Measurements from ENCODE around the gene SLC22A4. TPM values are rescaled to one million over a fixed set of nuclear protein-coding genes. Genes with fewer than 3 reads are reported as not detected.

The SLC22A4 gene
- total RNA-seq, 1 donor from 2014 or later: 2.1 TPM

- Mint-ChIP-seq H3K36me3 (ENCODE audit: low read depth) (no peaks in the 10 kb centered on the region), H3K9me3 (no peaks in the 10 kb centered on the region), H3K4me1 (peaks cover 30% of the 10 kb centered on the region), H3K27me3 (peaks cover 5% of the 10 kb centered on the region), H3K27ac (peak overlapping the region; percentile 94), H3K4me3 (peak overlapping the region; percentile 96)
- intact Hi-C loops (cut with micrococcal nuclease): loop anchor here (2.0 to 5.0 kb wide), 3 partner anchors 35 to 72 kb away; partner anchors contain the start of genes P4HA2 and SLC22A5
- no peak for DNase-seq
These were observed 1.6 kb downstream of the SLC22A4 start for GRCh38 chr5:132295505-132296411.

DNA sequence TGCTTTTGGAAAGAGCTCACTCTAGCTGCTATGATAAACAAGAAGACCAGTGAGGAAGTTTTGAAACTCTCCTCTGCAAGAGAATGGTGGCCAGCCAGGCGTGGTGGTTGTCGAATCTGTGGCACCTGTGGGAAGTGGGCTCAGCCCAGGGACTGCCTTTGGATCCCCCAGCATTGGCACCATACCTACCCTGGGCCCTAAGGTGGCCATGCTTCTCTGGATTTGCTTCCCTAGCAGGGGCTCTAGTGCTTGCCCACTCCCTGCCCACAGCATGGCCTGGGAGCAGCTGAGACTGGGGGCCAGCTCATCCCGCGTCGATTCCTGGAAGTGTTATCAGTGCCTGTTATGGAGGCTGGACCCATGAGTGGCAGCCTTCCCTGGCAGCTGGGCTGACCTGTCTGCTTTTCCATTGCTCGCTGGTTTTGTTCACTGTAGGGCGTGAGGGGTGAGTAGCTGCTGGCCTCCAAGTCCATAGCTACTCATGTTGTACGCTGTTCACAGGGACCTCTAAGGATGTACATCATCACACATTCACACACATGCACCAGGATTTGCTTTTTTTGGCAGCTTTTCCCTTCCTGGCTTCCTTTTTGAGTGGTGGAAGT, 2.3 kb downstream of the SLC22A4 start:
- no peaks in the 10 kb centered on the region for H3K36me3 Mint-ChIP-seq (ENCODE audit: low read depth)
- intact Hi-C loops (cut with micrococcal nuclease): loop anchor here (5.0 kb wide), 1 partner anchor 71 kb away; the partner anchor contains the start of gene SLC22A5
- H3K27ac Mint-ChIP-seq: no peak overlapping the region
- DNase-seq: no peak
- no peak overlapping the region for H3K4me3 Mint-ChIP-seq
- peaks cover 30% of the 10 kb centered on the region for H3K4me1 Mint-ChIP-seq
- H3K9me3 Mint-ChIP-seq: no peaks in the 10 kb centered on the region
- H3K27me3 Mint-ChIP-seq: peaks cover 5% of the 10 kb centered on the region

DNA sequence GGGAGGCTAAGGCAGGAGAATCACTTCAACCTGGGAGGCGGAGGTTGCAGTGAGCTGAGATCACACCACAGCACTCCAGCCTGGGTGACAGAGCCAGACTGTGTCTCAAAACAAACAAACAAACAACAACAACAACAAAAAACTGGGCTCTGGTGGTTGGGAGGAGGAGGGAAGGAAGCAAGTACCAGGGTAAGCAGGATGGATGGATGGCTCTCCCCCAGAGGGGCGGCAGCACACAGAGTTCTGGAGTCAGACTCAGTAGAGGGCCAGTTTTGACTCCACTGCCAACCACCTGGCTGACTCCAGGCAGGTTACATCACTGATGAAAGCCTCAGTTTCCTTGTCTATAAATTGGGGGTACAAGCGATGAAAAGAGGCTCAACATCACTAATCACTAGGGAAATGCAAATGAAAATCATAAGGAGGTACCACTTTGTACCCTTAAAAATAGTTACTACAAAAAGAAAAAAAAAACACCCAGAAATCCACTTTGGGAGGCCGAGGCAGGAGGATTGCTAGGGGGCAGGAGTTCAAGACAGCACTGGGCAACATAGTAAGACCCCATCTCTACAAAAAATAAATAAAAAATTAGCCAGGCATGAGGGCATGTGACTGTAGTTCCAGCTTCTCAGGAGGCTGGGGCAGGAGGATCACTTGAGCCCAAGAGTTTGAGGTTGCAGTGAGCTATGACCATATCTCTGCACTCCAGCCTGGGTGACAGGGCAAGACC, 3.2 kb downstream of the SLC22A4 start:
- Mint-ChIP-seq H3K4me3 (no peak overlapping the region), H3K27ac (no peak overlapping the region), H3K4me1 (peaks cover 30% of the 10 kb centered on the region), H3K9me3 (no peaks in the 10 kb centered on the region), H3K27me3 (peaks cover 5% of the 10 kb centered on the region), H3K36me3 (ENCODE audit: low read depth) (no peaks in the 10 kb centered on the region)
- DNase-seq: no peak
- intact Hi-C loops (cut with micrococcal nuclease): loop anchor here (5.0 kb wide), 1 partner anchor 70 kb away; the partner anchor contains the start of gene SLC22A5

DNA sequence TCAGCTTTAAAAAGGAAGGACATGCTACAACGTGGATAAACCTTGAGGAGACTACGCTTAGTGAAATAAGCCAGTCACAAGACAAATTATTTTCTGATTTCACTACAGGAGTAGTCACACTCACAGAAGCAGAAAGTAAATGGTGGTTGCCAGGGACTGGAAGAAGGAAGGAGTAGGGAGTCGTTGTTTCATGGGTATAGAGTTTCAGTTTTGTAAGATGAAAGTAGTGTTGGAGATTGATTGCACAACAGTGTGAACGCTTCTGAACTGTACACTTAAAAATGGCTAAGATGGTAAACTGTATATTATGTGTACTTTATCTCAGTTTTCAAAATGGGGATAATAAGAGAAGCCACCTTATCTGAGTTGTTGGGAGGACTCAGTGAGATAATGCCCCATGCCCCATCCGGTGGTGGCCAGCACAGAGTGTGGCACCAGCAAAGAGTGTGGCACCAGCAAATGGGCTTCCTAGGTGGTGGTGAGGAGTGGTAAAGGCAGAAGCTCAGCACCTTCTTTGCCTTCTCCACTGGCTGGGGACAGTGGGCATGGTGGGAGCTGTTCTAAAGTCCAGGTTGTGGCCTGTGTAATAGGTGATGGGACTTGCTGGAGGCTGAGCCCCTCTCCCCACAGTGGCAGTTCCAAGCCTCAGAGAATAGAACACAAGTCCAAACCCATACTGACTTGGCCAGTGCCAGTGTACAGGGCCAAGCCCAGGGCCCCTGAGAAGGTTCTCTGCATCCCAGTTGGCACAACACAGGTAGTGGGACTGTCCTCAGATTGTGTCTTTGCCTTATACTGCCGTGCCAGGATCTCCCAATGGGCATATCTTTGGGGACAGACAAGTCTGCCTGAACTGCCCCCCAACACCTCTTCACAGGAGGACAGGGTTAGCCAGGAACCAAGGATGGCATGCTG, 4.4 kb downstream of the SLC22A4 start:
- no peaks in the 10 kb centered on the region for H3K9me3 Mint-ChIP-seq
- DNase-seq: no peak
- H3K36me3 Mint-ChIP-seq (ENCODE audit: low read depth): no peaks in the 10 kb centered on the region
- peaks cover 26% of the 10 kb centered on the region for H3K4me1 Mint-ChIP-seq
- peaks cover 3% of the 10 kb centered on the region for H3K27me3 Mint-ChIP-seq
- intact Hi-C loops (cut with micrococcal nuclease): loop anchor here (5.0 kb wide), 1 partner anchor 69 kb away; the partner anchor contains the start of gene SLC22A5
- H3K4me3 Mint-ChIP-seq: no peak overlapping the region
- no peak overlapping the region for H3K27ac Mint-ChIP-seq

DNA sequence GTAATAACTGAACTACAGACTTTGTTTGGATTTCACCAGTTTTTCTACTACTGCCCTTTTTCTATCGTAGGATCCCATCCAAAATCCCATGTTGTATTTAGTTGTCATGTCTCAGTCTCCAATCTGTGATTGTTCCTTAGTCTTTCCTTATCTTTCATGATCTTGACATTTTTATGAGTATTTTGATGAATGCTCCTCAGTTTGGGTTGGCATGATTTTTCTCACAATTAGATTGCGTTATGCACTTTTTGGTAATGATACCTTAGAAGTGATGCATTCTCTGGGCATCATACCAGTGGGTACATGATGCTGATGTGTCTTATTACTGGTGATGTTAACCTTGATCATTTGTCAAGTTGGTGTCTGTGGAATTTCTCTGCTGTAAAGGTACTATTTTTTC, 5.7 kb downstream of the SLC22A4 start:
- Mint-ChIP-seq H3K4me1 (peaks cover 21% of the 10 kb centered on the region), H3K9me3 (no peaks in the 10 kb centered on the region), H3K27ac (no peak overlapping the region), H3K36me3 (ENCODE audit: low read depth) (no peaks in the 10 kb centered on the region), H3K27me3 (peaks cover 2% of the 10 kb centered on the region), H3K4me3 (no peak overlapping the region)
- intact Hi-C loops (cut with micrococcal nuclease): loop anchor here (5.0 kb wide), 1 partner anchor 67 kb away; the partner anchor contains the start of gene SLC22A5
- no peak for DNase-seq

DNA sequence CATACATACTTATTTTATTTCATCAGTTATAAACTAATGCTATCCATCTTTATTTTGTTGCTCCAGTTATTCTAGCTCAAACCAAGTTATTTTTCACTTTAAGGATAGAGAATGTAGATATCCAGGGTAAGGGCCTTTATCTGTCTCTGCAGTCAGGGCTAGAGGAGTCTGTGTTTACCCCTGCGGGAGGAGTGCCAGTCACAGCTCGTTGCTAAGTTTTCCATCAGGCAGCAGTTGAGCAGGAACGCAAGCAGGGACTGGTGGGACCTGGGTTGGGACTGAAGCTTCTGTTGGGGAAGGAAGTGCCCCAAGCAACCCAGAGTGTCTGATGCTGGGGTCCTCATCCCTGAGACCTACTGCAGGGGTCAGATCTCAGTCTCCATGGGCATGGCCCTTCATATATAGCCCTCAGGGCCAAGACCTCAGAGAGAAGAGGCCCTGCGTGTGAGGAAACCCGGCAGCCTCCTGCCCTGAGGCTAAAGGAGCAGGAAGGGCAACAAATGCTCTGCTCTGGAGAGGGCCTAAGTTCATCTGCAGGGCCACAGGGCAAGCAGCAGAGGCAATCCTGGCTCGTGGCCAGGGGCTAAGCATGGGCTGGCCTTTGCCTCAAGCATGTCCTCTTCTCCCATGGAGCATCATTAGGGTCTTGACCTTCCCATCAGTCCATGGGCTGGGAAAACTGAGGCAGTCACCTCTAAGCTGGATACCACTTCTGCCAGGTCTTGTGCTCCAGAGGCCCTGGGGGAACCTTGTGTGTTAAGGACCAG, 6.6 kb downstream of the SLC22A4 start:
- peaks cover 6% of the 10 kb centered on the region for H3K9me3 Mint-ChIP-seq
- no peaks in the 10 kb centered on the region for H3K36me3 Mint-ChIP-seq (ENCODE audit: low read depth)
- H3K27ac Mint-ChIP-seq: no peak overlapping the region
- H3K4me3 Mint-ChIP-seq: no peak overlapping the region
- peaks cover 12% of the 10 kb centered on the region for H3K4me1 Mint-ChIP-seq
- peaks cover 1% of the 10 kb centered on the region for H3K27me3 Mint-ChIP-seq
- intact Hi-C loops (cut with micrococcal nuclease): no loop called here
- no peak for DNase-seq

DNA sequence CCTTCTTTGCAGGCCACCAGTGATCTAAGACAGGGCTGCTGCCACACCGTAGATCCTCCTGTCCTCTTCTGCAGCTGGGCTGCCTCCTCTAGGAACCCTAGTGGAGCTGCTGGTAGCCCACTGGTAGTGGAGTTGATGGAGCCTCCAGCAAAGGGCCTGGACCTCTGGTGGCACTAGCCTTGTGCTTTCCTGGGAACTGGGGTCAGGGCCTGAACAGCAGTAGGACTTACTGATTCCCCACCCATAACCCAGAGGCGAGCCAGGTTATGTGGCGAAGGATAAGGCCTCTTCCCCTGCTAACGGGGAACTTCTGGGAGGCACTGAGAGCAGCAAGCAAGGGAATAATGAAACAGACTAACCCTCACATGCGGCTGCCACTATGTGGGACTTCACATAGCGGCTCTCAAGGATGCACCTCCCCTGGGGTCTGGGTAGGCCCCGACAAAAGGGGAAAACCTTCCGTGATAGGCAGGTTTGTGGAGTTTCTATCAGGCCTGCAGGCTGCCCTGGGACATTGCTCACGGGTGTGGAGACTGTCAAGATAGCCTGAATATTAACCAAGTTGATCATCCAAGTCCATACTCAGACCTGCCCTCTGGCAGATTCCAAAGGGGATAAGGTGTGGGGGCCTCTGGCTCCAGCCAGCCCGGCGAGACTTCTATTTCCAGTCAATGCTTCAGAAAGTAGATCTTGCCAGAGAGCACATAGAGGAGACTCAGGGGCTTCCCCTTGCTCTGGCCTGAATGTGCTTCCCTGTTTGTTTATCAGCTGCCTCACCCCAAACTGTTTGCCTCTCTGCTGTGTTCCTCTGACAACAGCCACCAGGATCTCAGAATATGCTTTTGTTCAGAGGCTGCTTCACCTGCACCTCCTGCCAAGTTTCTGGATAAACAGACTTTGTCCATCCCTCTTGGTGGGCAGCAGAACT, 7.4 kb downstream of the SLC22A4 start:
- peaks cover 6% of the 10 kb centered on the region for H3K9me3 Mint-ChIP-seq
- no peak for DNase-seq
- no peak overlapping the region for H3K27ac Mint-ChIP-seq
- intact Hi-C loops (cut with micrococcal nuclease): no loop called here
- no peak overlapping the region for H3K4me3 Mint-ChIP-seq
- H3K36me3 Mint-ChIP-seq (ENCODE audit: low read depth): no peaks in the 10 kb centered on the region
- peaks cover 1% of the 10 kb centered on the region for H3K27me3 Mint-ChIP-seq
- H3K4me1 Mint-ChIP-seq: peaks cover 7% of the 10 kb centered on the region

DNA sequence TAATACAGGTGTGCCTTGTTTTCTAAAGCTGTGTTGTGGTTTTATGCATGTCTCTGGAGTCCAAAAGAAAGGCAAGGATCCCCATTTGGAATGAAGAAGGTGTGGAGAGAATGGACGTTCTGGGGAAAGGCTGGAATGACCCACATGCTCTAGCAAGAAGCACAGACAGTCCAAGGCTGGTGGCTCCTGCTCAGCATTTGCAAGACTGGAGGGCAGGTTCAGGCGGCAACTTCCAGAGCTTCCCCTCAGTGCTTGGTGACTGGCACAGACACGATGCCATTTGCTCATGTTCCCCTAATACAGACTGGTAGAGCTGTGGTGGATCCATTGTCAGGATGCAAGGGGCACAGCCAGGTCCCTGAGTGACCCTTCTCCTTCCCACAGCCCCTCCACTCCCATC, 8.2 kb downstream of the SLC22A4 start:
- DNase-seq: no peak
- H3K9me3 Mint-ChIP-seq: peaks cover 6% of the 10 kb centered on the region
- H3K27ac Mint-ChIP-seq: no peak overlapping the region
- peaks cover 5% of the 10 kb centered on the region for H3K4me1 Mint-ChIP-seq
- no peak overlapping the region for H3K4me3 Mint-ChIP-seq
- H3K36me3 Mint-ChIP-seq (ENCODE audit: low read depth): no peaks in the 10 kb centered on the region
- peaks cover 1% of the 10 kb centered on the region for H3K27me3 Mint-ChIP-seq
- intact Hi-C loops (cut with micrococcal nuclease): no loop called here

GRCh38 chr5:132303589-132303988, 9.4 kb downstream of the SLC22A4 start:
- peaks cover 6% of the 10 kb centered on the region for H3K9me3 Mint-ChIP-seq
- intact Hi-C loops (cut with micrococcal nuclease): no loop called here
- DNase-seq: no peak
- no peak overlapping the region for H3K4me3 Mint-ChIP-seq
- H3K36me3 Mint-ChIP-seq (ENCODE audit: low read depth): no peaks in the 10 kb centered on the region
- H3K27ac Mint-ChIP-seq: no peak overlapping the region
- H3K27me3 Mint-ChIP-seq: peaks cover 1% of the 10 kb centered on the region
- H3K4me1 Mint-ChIP-seq: no peaks in the 10 kb centered on the region

DNA sequence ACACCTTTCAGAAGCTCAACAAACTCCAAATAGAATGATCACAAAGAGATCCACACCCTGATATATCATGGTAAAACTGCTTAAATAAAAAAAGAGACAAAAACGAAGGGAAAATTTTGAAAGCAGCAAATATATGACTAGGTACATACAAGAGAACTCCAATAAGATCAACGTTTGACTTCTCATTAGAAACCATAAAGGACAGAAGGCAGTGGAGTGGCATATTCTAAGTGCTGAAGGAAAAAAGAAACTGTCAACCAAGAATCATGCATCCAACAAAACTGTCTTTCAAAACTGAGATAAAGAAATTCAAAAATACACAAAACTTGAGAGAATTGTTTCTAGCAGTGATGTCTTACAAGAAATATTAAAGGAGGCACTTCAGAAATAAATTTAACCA, 11.2 kb downstream of the SLC22A4 start:
- intact Hi-C loops (cut with micrococcal nuclease): no loop called here
- Mint-ChIP-seq H3K4me3 (no peak overlapping the region), H3K4me1 (no peaks in the 10 kb centered on the region), H3K27me3 (no peaks in the 10 kb centered on the region), H3K27ac (no peak overlapping the region), H3K9me3 (peaks cover 6% of the 10 kb centered on the region), H3K36me3 (ENCODE audit: low read depth) (no peaks in the 10 kb centered on the region)
- DNase-seq: no peak

- Mint-ChIP-seq H3K27ac (no peak overlapping the region), H3K27me3 (no peaks in the 10 kb centered on the region), H3K4me1 (no peaks in the 10 kb centered on the region), H3K36me3 (ENCODE audit: low read depth) (no peaks in the 10 kb centered on the region), H3K9me3 (peaks cover 6% of the 10 kb centered on the region), H3K4me3 (no peak overlapping the region)
- intact Hi-C loops (cut with micrococcal nuclease): no loop called here
- DNase-seq: no peak
These were observed 14.5 kb downstream of the SLC22A4 start for GRCh38 chr5:132308701-132309100.

GRCh38 chr5:132309679-132310078, 15.5 kb downstream of the SLC22A4 start:
- Mint-ChIP-seq H3K36me3 (ENCODE audit: low read depth) (no peaks in the 10 kb centered on the region), H3K27ac (no peak overlapping the region), H3K27me3 (no peaks in the 10 kb centered on the region), H3K4me3 (no peak overlapping the region), H3K4me1 (no peaks in the 10 kb centered on the region), H3K9me3 (peaks cover 6% of the 10 kb centered on the region)
- intact Hi-C loops (cut with micrococcal nuclease): no loop called here
- DNase-seq: no peak
